KOPT-K1 (cell line): ENCODE data around the gene SP2.

ENCODE experiments used
- H3K27ac ChIP-seq: fragments of 200-600 bp; sonication (generic); 2 replicates; pipeline ENCODE4 v1.5.1; 2016; ENCODE audit warnings: antibody characterized with exemption, mild to moderate bottlenecking, low read depth, low read length; ENCODE audit not compliant: poor library complexity, severe bottlenecking
- H3K36me3 ChIP-seq: fragments of 200-600 bp; sonication (generic); 2 replicates; pipeline ENCODE4 v1.5.1; 2017; ENCODE audit warnings: antibody characterized with exemption, mild to moderate bottlenecking, low read length, moderate library complexity; ENCODE audit not compliant: insufficient read depth
- H3K9me3 ChIP-seq: fragments of 200-600 bp; sonication (generic); 2 replicates; pipeline ENCODE4 v1.5.1; 2017; ENCODE audit warnings: antibody characterized with exemption, low read length, mild to moderate bottlenecking; ENCODE audit not compliant: insufficient read depth, poor library complexity, severe bottlenecking

The SP2 gene

DNA sequence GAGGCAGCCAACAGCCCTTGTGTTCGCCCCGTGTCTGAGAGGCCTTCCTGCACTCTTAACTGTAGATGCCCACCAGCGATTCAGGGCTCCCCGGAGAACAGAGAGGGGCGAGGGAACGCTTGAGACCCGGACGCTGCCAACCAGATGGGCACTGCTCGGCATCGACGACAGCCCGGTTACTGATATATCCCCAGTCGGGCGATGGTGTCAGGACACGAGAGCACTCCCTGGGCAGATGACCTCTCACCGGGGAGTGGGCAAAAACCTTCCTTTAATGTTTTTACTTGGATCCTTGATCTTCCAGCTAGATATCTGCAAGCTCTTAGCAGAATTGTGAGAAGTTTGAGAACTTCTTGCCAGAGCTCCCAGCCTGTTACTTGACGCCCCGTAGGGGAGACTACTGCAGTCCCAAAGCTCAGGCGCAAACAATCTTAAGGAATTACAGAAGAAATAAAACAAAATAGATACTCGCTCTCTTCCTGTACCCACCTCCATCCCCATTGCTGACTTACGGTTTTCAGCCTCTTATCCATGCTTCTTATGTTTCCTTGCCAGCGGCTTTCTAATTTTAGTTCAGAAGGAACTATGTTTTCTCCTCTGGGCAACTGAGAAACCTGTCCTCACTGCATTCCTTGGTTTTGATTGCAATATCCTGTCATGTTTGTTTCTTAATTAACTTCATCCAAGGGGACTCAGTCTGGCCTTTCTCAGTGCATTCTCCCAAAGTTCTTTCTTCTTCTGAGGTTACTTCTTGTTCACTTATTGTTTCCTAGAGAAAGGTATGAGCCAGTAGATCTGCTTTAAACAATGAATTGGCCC is 845 bp downstream of the SP2 start:
- peak overlapping the region; percentile 88 for H3K27ac ChIP-seq
- H3K36me3 ChIP-seq: peaks cover 35% of the 10 kb centered on the region

DNA sequence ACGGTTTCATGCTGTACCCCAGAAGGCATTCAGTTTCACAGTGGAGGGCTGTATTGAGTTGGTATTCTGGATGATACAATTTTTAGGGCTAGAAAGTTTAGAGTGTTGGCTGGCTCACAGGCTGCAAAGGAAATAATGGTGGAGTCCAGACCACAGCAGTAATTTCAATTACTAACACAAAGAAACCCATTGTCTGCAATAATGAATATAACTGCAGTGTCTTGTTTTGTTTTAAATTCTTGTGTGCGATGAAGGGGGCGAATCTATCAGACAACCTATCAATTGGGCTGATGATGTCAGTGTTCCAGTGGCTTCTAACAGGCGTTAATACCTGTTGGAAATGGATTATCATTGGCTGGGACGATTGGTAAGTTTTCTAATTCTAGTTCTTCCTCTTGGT is 1.5 kb downstream of the SP2 start:
- H3K27ac ChIP-seq: peak overlapping the region; percentile 88
- H3K36me3 ChIP-seq: peaks cover 40% of the 10 kb centered on the region
- no peaks in the 10 kb centered on the region for H3K9me3 ChIP-seq

More for the DNA sequence above, 845 bp downstream of the SP2 start:
- H3K9me3 ChIP-seq: no peaks in the 10 kb centered on the region

DNA sequence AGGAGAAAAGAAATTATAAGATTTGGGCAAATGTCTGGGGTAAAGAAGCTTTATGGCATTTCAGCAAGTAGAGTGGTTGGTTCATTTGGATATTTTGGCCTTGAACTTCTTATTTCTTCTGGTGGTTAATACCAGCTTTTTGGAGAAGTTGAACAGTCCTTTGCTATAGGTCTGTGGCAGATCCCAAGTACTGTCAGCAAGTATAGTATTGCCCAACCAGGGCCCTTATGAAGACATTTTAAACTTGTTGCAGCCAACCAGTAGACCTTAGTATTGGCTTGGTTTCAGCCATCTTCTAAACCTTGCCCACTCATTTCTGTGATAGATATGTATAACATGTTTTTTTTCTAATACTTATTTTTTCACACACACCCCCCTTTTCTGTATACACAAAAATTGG is 2.2 kb downstream of the SP2 start:
- Histone ChIP-seq H3K27ac (no peak overlapping the region), H3K36me3 (peaks cover 40% of the 10 kb centered on the region), H3K9me3 (no peaks in the 10 kb centered on the region)

DNA sequence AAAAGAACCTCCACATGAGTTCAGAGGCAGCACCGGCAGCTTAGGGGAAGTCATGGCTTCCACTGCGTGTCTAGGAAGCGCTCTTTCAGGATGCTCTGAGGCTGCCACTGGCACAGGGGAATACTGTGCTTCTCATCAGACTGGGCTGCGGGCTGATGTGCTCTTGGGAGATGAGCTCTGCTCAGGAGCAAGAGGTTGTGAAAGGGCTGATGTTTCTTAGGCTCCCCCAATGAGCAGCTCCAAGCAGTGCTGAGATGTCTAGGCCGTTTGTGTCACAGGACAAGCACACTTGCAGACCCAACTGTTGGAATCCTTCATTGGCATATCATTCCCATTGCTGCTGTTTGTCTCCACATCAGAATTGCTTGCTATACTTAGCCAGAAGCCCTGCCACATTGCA is 3.6 kb downstream of the SP2 start:
- Histone ChIP-seq H3K27ac (peak overlapping the region; percentile 36), H3K9me3 (no peaks in the 10 kb centered on the region), H3K36me3 (peaks cover 40% of the 10 kb centered on the region)

DNA sequence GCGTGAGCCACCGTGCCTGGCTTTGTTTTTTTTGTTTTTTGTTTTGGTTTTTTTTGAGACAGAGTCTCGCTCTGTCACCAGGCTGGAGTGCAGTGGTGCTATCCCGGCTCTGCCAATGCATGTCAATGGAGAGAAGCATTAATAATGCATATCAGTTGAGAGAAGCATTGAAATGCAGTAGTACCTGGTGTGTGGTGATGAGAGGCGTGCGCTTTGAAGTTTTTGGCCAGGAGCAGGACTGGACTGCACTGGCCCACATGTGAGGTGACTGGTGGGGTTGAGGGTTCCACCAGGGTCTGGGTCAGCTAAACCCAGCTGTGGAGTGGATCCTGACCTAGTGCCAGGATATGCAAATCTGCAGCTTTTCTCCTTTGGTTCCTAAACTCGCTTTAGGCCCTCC is 5.4 kb downstream of the SP2 start:
- no peak overlapping the region for H3K27ac ChIP-seq
- no peaks in the 10 kb centered on the region for H3K9me3 ChIP-seq
- peaks cover 51% of the 10 kb centered on the region for H3K36me3 ChIP-seq

DNA sequence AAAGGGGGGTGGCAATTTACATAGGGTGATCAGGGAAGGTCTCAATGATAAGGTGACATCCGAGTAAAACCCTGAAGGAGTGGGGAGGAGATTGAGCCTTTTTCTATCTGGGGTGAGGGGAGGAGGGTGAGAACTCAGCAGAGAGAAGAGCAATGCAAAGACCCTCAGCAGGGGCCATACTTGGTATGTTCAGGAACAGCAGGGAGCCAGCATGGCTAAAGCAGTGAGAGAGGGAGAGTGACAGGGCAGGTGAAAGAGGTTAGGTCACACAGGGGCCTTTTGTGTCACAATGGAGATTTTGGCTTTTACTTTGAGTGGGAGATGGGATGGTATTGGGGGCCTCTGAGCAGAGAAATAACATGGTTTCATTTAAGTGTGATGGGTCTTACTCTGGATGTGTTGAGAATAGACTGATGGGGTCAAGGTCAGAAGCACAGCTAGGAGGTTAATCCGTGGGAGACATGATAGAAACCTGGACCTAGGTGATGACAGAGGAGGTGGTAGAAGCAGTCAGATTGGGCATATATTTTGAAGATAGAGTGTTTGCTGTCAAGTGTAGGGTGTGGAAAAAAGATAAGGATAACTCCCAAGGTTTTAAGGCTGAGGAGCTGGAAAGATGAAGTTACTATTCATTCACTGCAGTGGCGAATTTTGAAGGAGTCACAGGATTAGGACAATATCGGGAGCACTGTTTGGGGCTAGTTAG is 6.2 kb downstream of the SP2 start:
- Histone ChIP-seq H3K9me3 (no peaks in the 10 kb centered on the region), H3K27ac (no peak overlapping the region), H3K36me3 (peaks cover 51% of the 10 kb centered on the region)

DNA sequence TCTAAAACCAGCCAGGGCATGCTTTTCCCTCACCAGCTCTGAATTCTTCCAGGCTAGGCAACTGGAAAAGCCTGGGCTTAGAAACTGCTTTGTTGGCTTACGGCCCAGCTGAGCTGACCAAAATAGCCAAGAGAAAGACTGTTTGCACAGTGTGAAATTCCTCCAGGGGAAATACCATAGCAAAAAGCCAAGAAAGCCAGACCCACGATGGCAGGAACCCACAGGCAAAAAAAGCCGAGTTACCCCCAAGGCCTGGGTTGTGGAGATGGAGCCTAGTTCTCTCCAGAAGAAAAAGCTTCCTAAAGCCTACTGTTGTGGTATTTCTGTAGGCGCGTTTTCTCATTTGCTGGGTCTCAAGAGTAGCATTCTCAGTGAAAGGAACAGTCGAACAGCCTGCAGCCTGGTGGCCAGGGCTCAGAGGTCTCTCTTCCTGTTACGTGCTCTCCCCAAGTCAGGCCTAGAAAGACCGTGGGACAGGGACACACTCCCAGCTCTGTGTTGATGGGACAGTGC is 9.2 kb downstream of the SP2 start:
- Histone ChIP-seq H3K9me3 (no peaks in the 10 kb centered on the region), H3K27ac (no peak overlapping the region), H3K36me3 (peaks cover 42% of the 10 kb centered on the region)

DNA sequence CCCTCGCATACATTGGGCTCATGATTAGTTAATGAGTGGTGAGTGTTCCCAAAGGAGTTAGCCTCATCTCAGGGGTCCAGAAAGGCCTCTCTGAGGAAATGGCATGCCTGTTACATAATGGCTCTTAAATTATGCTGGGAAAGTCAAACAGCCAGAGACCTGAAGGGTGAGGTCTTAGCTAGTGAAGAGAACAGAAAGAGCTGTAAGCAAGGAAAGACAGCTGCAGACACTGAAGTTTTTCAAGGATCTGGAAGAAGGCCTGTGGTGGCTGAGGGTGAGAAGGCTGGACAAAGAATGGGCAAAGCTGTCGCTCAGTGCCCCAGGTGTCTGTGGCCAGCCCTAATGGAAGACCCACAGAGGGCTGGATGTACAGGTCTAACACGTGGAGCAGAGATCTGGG is 10.4 kb downstream of the SP2 start:
- Histone ChIP-seq H3K9me3 (no peaks in the 10 kb centered on the region), H3K36me3 (peaks cover 34% of the 10 kb centered on the region), H3K27ac (no peak overlapping the region)

DNA sequence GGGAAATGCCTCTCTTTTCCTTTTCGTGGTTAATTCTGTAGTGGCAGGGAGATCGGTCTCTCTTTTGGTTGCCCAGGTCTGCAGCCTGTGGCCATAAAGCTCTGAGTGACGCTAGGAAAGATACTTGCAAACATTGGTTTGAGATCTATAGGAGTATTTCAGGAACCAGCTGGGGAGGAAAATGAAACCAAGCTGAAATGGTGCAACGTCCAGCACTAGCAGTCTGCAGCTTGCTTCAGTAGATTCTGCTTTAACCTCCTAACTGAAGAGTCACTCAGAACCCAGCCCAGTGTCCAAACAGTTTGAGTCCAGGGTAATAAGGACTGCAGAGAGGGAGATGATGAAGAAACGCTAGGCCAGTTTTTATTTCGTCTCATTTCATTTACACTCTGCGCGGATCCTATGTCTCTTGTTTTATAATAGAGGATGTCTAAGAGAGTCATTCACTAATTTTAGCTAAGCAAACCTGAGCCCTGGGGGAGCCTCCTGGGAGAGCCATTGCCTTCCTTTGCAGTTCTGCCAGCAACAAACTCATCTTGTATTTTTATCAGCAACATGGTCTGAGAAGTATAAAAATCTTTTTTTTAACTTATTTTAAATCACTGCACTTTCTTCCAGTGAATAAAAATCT is 12.0 kb downstream of the SP2 start:
- peaks cover 26% of the 10 kb centered on the region for H3K36me3 ChIP-seq
- no peak overlapping the region for H3K27ac ChIP-seq
- H3K9me3 ChIP-seq: no peaks in the 10 kb centered on the region

DNA sequence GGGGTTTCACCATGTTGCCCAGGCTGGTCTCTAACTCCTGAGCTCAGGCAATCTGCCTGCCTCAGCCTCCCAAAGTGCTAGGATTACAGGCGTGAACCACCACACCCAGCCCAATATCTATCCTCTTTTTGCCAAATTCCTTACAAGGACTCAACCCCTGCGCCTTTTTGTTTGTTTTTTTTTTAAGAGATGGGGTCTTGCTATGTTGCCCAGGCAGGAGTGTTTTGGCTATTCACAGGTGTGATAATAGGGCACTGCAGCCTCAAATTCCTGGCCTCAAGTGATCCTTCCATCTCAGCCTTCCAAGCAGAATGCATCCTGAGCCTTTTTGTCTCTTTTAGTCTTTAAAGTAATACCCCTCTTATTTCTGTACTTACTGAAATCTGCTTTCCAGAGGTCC is 17.0 kb downstream of the SP2 start:
- no peak overlapping the region for H3K27ac ChIP-seq
- peaks cover 49% of the 10 kb centered on the region for H3K36me3 ChIP-seq
- no peaks in the 10 kb centered on the region for H3K9me3 ChIP-seq

DNA sequence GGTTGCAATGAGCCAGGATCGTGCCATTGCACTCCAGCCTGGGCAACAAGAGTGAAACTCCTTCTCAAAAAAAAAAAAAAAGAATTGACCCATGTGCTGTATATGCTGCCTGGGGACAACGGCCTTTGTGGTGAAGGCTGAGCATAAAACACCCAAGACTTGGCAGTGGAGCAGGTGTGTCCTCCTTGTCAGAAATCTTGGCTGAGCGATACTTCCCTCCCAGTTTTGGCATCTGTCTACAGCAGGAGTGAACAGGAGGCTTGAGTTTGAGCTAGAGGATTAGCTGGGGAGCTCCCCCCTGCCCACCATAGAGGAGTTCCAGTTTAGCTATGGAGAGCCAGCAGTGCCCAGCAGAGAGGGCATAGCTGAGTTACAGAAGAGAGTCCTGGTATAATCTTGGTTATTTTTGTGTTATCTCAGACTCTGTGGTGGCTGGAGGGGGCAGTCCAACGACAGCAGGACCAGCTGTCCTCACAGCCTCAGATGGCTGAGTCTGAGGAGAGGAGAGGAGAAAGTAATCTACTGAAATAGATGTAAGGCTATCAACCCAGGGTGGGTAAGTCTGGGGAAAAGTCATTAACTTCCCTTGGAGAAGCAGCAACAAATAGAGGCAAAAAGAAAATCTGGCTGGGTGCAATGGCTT is 18.4 kb downstream of the SP2 start:
- Histone ChIP-seq H3K27ac (no peak overlapping the region), H3K9me3 (no peaks in the 10 kb centered on the region), H3K36me3 (peaks cover 41% of the 10 kb centered on the region)

DNA sequence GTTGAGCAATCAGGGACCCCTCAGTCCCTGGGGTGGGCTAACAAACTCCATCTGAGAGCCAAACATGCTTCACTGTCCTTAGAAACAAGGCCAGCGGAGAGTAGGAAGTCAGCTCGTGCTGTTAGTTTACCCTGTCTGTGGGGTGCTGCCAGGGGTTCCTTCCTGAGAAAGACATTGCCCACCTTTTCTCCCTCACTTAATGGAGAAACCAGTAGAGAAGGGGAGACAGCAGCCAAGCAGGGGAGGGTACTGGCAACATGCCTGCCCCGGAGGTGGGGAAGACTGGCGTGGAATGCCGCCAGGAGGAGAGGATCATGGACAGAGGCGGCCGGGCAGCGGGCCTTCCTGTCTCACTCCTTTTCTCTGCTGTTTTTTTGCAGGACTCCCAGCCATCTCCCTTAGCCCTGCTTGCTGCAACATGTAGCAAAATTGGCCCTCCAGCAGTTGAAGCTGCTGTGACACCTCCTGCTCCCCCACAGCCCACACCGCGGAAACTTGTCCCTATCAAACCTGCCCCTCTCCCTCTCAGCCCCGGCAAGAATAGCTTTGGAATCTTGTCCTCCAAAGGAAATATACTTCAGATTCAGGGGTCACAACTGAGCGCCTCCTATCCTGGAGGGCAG is 19.9 kb downstream of the SP2 start:
- Histone ChIP-seq H3K36me3 (peaks cover 34% of the 10 kb centered on the region), H3K9me3 (no peaks in the 10 kb centered on the region), H3K27ac (no peak overlapping the region)

DNA sequence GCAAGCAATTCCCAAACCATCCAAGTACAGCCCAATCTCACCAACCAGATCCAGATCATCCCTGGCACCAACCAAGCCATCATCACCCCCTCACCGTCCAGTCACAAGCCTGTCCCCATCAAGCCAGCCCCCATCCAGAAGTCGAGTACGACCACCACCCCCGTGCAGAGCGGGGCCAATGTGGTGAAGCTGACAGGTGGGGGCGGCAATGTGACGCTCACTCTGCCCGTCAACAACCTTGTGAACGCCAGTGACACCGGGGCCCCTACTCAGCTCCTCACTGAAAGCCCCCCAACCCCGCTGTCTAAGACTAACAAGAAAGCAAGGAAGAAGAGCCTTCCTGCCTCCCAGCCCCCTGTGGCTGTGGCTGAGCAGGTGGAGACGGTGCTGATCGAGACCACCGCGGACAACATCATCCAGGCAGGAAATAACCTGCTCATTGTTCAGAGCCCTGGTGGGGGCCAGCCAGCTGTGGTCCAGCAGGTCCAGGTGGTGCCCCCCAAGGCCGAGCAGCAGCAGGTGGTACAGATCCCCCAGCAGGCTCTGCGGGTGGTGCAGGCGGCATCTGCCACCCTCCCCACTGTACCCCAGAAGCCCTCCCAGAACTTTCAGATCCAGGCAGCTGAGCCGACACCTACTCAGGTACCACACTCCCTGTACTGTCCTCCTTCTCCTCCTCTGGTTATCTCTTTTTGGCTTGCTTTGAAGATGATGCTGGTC is 20.6 kb downstream of the SP2 start:
- no peak overlapping the region for H3K27ac ChIP-seq
- peaks cover 41% of the 10 kb centered on the region for H3K36me3 ChIP-seq
- no peaks in the 10 kb centered on the region for H3K9me3 ChIP-seq

DNA sequence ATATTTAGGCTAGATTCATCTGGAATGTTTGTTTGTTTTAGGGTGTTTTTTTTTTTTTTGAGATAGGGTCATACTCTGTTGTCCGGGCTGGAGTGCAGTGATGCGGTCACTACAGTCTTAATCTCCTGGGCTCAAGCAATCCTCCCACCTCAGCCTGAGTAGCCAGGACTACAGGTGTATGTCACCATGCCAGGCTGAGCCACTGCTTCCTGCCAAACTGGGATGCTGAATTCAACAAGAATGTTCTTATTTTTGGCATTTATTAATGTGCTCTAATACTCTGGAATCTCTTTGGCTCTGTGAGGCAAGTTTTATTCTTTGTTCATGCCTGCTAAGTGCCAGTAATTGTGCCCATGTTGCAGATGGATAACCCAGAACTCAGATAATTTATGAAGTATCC is 21.5 kb downstream of the SP2 start:
- Histone ChIP-seq H3K36me3 (peaks cover 50% of the 10 kb centered on the region), H3K27ac (no peak overlapping the region), H3K9me3 (no peaks in the 10 kb centered on the region)
